GM23338 (cell line): Measurements from ENCODE around the gene SLC22A17.

Source experiments
- CREB1 ChIP-seq: fragments of 250-450 bp; sonication (Bioruptor Pico); IDR thresholded peaks from 2 replicates; pipeline ENCODE4 v1.5.0; 2020; ENCODE audit warnings: low read depth, mild to moderate bottlenecking, moderate library complexity
- CTCF ChIP-seq, 2 experiments: fragments of 200-600 bp in 1 of 2; sonication (generic) in 1 of 2; conservative IDR thresholded peaks; 2 replicates each; pipeline versions ENCODE4 v1.5.1 to v1.6.1; 2016 to 2017; ENCODE audit warnings: antibody characterized with exemption in 2 of 2, low read depth in 2 of 2, mild to moderate bottlenecking in 2 of 2, moderate library complexity in 1 of 2
- ETS1 ChIP-seq: IDR thresholded peaks from 2 replicates; pipeline ENCODE4 v1.6.1; 2016; ENCODE audit warnings: antibody characterized with exemption
- EZH2 ChIP-seq: fragments of 200-600 bp; sonication (generic); IDR thresholded peaks from one replicate; pipeline ENCODE4 v1.8.0; 2017; ENCODE audit warnings: antibody characterized with exemption, mild to moderate bottlenecking, low read depth; ENCODE audit not compliant: unreplicated experiment
- EZH2phosphoT487 ChIP-seq: fragments of 200-600 bp; sonication (generic); IDR thresholded peaks from one replicate; pipeline ENCODE4 v1.8.1; 2018; ENCODE audit warnings: antibody characterized with exemption; ENCODE audit not compliant: unreplicated experiment
- JUNB ChIP-seq: IDR thresholded peaks from one replicate; pipeline ENCODE4 v1.6.1; 2016; ENCODE audit warnings: antibody characterized with exemption; ENCODE audit not compliant: unreplicated experiment
- POLR2AphosphoS5 ChIP-seq: IDR thresholded peaks from 2 replicates; pipeline ENCODE4 v1.6.1; 2016; ENCODE audit warnings: antibody characterized with exemption, low read depth
- REST ChIP-seq: IDR thresholded peaks from one replicate; pipeline ENCODE4 v1.6.1; 2018; ENCODE audit warnings: antibody characterized with exemption; ENCODE audit not compliant: unreplicated experiment

- no peak for TF ChIP-seq REST
- no peak for TF ChIP-seq EZH2
- TF ChIP-seq POLR2AphosphoS5: no peak
- no peak for TF ChIP-seq CTCF (conservative IDR thresholded peaks at IDR 0.05; ENCODE audit: low read depth in 2 of 2)
- TF ChIP-seq ETS1: no peak
- TF ChIP-seq CREB1 (CRISPR knock-in tag): no peak
- no peak for TF ChIP-seq EZH2phosphoT487
- TF ChIP-seq JUNB: no peak
Observed at GRCh38 chr14:23319746-23320583, 32.7 kb downstream of the SLC22A17 start.
